Right cardiac atrium (tissue), 5 donors: ENCODE results near the gene RTN4IP1. TPM values are rescaled to one million over a fixed set of nuclear protein-coding genes. Genes with fewer than 3 reads are reported as not detected.
"Not testable (repeated sequence)": the region's sequence is repeated elsewhere in the genome, so short reads cannot be mapped to it uniquely, and the experiment has no call there.

Experiments
- ATAC-seq, 2 donors: fragments of 200-7000 bp; cut with Tn5 transposase; one replicate each; pipeline versions ENCODE4 v1.8.0 to v1.9.1; 2020; ENCODE audit warnings: moderate library complexity in 2 of 2, mild to moderate bottlenecking in 1 of 2
- DNase-seq, 3 donors: peaks; one replicate each; pipeline ENCODE4 v3.0.0-alpha.2; 2020
- H3K27ac ChIP-seq: one replicate; pipeline ENCODE4 v1.5.1; 2013; ENCODE audit warnings: mild to moderate bottlenecking, low read length, control low read depth, moderate library complexity
- H3K27me3 ChIP-seq: one replicate; pipeline ENCODE4 v1.6.1; 2013; ENCODE audit not compliant: control insufficient read depth, insufficient read depth
- H3K4me1 ChIP-seq: one replicate; pipeline ENCODE4 v1.6.1; 2013; ENCODE audit warnings: low read length; ENCODE audit not compliant: control insufficient read depth, insufficient read depth
- H3K4me3 ChIP-seq: one replicate; pipeline ENCODE4 v1.5.1; 2013; ENCODE audit warnings: low read length, control low read depth
- H3K9me3 ChIP-seq: one replicate; pipeline ENCODE4 v1.6.1; 2013; ENCODE audit warnings: low read length; ENCODE audit not compliant: control insufficient read depth
- WGBS: extraction: QIAGEN DNeasy Blood & Tissue Kit; methylation state at CpG from one replicate; pipeline ENCODE4 v1.1.7; 2013; 5-methylcytosine and 5-hydroxymethylcytosine counted together
- intact Hi-C, 4 donors: fragments of 100-400 bp; cut with DNase I; formaldehyde crosslinking; loops; one replicate each; pipeline versions ENCODE4 v1.11.0 to v1.14.0; 2022 to 2023
- polyA plus RNA-seq: library from polyadenylated mRNA; stranded (reverse); fragments of 200-250 nt; gene quantifications from one replicate; pipeline ENCODE4 v1.2.3, GENCODE V29; 2013
- total RNA-seq, 4 donors: library from RNA; stranded (reverse); fragmentation: NEBNext Ultra II Directional; extraction: Animal tissue kit (Norgen Biotek cat#: 25700); gene quantifications; one replicate each; pipeline ENCODE4 v1.2.1, GENCODE V29; 2021
- donor health status: healthy with polysubstance abuse.
- donor health status: DM: no; HTN: yes; CAD: no.
- donor health status: DM: no; HTN: no; CAD: no.
- donor health status: DM: no; HTN: yes; CAD: no; lungs with severe emphysema.
- donor health status: DM: yes; HTN: yes; CAD: no.

Gene RTN4IP1
- total and polyA plus RNA-seq, 5 donors, result 9.5 to 17.4 (median 12.0) TPM

- H3K4me1 ChIP-seq, intact Hi-C loops, H3K9me3 ChIP-seq, H3K27ac ChIP-seq, H3K4me3 ChIP-seq, H3K27me3 ChIP-seq, DNase-seq, ATAC-seq: not testable (repeated sequence)
- 94% methylated on average over 16 of the region's 16 CpGs for WGBS
These were observed 1.5 kb downstream of the RTN4IP1 start for GRCh38 chr6:106627760-106628159.

DNA sequence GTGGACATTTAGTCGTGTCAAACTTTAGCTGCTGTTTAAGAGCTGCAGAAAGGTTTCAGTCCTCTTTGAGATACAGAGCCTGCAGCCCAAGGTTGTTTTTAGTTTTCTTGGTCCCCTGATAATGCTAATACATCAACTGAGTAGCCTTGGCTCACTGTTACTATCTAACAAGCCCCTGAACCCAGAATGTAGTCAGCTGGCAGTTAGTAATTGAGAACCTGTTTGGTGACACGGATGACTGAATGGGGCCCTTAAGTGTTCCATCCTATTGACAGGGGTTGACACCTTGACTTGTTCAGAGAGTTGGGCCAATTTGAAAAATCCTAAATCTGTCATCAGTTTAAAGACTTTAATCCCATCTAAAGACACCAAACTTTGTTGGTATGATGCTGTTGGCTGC, 2.8 kb downstream of the RTN4IP1 start:
- 26% methylated on average over 2 of the region's 2 CpGs for WGBS

DNA sequence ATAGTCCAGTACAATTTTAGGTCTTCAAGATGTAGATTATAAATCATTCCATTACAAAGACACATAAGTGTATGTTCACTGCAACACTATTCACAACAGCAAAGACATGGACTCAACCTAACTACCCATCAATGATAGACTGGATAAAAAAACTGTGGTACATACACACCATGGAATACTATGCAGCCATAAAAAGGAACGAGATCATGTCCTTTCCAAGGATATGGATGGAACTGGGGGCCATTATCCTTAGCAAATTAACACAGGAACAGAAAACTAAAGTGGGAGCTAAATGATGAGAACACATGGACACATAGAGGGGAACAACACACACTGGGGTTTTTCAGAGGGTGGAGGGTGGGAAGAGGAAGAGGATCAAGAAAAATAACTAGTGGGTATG, 6.3 kb downstream of the RTN4IP1 start:
- WGBS, result 87% methylated on average over 1 of the region's 1 CpG
- H3K27ac ChIP-seq, result no peak overlapping the region
- ATAC-seq (no peak), DNase-seq (no peak)
- H3K27me3 ChIP-seq, result no peaks in the 10 kb centered on the region
- H3K4me3 ChIP-seq, result no peak overlapping the region
- no peaks in the 10 kb centered on the region for H3K4me1 ChIP-seq
- no peaks in the 10 kb centered on the region for H3K9me3 ChIP-seq
- intact Hi-C loops, result no loop called here

More for the DNA sequence above, 2.8 kb downstream of the RTN4IP1 start:
- no peak overlapping the region for H3K4me3 ChIP-seq
- DNase-seq, result no peak
- no peak for ATAC-seq
- H3K9me3 ChIP-seq, result no peaks in the 10 kb centered on the region
- no peak overlapping the region for H3K27ac ChIP-seq
- H3K27me3 ChIP-seq, result no peaks in the 10 kb centered on the region
- peaks cover 2% of the 10 kb centered on the region for H3K4me1 ChIP-seq
- intact Hi-C loops, result no loop called here

GRCh38 chr6:106622412-106622811, 6.9 kb downstream of the RTN4IP1 start:
- no peak for DNase-seq
- no peak overlapping the region for H3K27ac ChIP-seq
- H3K4me3 ChIP-seq, result no peak overlapping the region
- WGBS, result 95% methylated on average over 8 of the region's 8 CpGs
- H3K9me3 ChIP-seq, result no peaks in the 10 kb centered on the region
- no peak for ATAC-seq
- no peaks in the 10 kb centered on the region for H3K27me3 ChIP-seq
- intact Hi-C loops, result no loop called here
- H3K4me1 ChIP-seq, result no peaks in the 10 kb centered on the region

GRCh38 chr6:106620931-106621672, 8.2 kb downstream of the RTN4IP1 start:
- intact Hi-C loops, result no loop called here
- Histone ChIP-seq H3K27ac (no peak overlapping the region), H3K27me3 (no peaks in the 10 kb centered on the region), H3K9me3 (no peaks in the 10 kb centered on the region), H3K4me3 (no peak overlapping the region), H3K4me1 (no peaks in the 10 kb centered on the region)
- DNase-seq (no peak), ATAC-seq (no peak)
- WGBS, result 77% methylated on average over 3 of the region's 3 CpGs

GRCh38 chr6:106619223-106619622, 10.1 kb downstream of the RTN4IP1 start:
- no peaks in the 10 kb centered on the region for H3K27me3 ChIP-seq
- ATAC-seq (no peak), DNase-seq (no peak)
- no peaks in the 10 kb centered on the region for H3K4me1 ChIP-seq
- no peaks in the 10 kb centered on the region for H3K9me3 ChIP-seq
- WGBS, result 80% methylated on average over 1 of the region's 1 CpG
- no peak overlapping the region for H3K27ac ChIP-seq
- intact Hi-C loops, result no loop called here
- H3K4me3 ChIP-seq, result no peak overlapping the region

DNA sequence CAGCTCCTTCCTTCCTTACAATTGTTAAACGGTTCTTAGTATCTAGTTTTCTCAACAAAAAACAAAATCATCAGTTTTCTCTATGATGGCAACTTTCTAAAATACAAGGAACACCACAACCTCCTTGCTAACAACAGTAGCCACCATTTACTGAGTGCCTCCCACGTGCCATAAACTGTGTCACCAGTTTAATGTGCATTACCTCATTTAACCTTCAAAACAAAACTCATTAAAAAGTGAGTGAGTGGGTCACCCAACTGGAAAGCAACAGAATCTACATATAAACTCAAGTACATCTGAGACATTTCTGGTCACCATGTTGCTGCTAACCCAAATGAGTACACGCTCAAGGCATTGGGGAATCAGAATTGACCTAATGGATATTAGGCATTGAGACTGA, 11.0 kb downstream of the RTN4IP1 start:
- Histone ChIP-seq H3K4me3 (no peak overlapping the region), H3K27ac (no peak overlapping the region), H3K4me1 (no peaks in the 10 kb centered on the region), H3K27me3 (no peaks in the 10 kb centered on the region), H3K9me3 (no peaks in the 10 kb centered on the region)
- ATAC-seq (no peak), DNase-seq (no peak)
- 70% methylated on average over 3 of the region's 3 CpGs for WGBS
- intact Hi-C loops, result no loop called here

- Histone ChIP-seq H3K9me3 (no peaks in the 10 kb centered on the region), H3K4me1 (no peaks in the 10 kb centered on the region), H3K27me3 (no peaks in the 10 kb centered on the region), H3K27ac (no peak overlapping the region), H3K4me3 (no peak overlapping the region)
- intact Hi-C loops, result no loop called here
- ATAC-seq, result no peak
- 95% methylated on average over 1 of the region's 1 CpG for WGBS
- no peak for DNase-seq
These were observed 11.4 kb downstream of the RTN4IP1 start for GRCh38 chr6:106617857-106618256.

- intact Hi-C loops, result no loop called here
- ATAC-seq (no peak), DNase-seq (no peak)
- no peaks in the 10 kb centered on the region for H3K9me3 ChIP-seq
- H3K4me1 ChIP-seq, result no peaks in the 10 kb centered on the region
- H3K4me3 ChIP-seq, result no peak overlapping the region
- H3K27me3 ChIP-seq, result no peaks in the 10 kb centered on the region
- no peak overlapping the region for H3K27ac ChIP-seq
These were observed 12.0 kb downstream of the RTN4IP1 start for GRCh38 chr6:106617302-106617701.

DNA sequence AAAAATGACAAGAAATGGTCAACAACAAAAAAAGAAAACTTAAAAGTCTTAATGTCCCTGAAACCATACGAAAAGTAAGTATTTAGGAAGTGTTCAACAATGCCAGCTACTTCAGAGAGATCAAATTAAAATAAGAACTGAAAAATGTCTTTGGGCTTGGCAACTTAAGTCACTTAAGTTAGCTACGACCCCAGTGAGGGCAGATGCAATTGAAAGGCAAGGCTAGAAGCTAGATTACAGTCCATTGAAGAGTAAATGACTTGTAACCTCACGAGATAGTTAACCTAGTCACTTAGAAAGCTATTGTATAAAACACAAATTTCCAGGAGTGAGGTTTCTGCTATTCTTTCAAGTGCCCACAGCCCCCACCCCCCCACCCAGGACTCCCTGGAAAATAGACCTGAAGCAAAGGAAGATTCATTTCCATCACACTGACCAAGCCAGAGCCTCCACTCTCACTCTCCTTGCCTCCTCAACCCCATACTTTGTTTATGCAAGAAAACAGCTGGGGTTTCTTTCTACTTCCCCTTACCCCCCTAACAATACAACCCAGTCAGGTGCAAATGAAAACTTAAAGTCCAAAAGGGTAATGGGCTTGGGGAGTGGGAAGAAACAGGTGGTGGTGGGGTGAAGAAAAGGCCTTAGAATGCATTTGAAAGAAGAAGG, 14.6 kb downstream of the RTN4IP1 start:
- DNase-seq (no peak), ATAC-seq (no peak)
- H3K4me1 ChIP-seq, result no peaks in the 10 kb centered on the region
- intact Hi-C loops, result no loop called here
- H3K4me3 ChIP-seq, result no peak overlapping the region
- H3K27ac ChIP-seq, result no peak overlapping the region
- 75% methylated on average over 3 of the region's 3 CpGs for WGBS
- H3K9me3 ChIP-seq, result no peaks in the 10 kb centered on the region
- no peaks in the 10 kb centered on the region for H3K27me3 ChIP-seq

DNA sequence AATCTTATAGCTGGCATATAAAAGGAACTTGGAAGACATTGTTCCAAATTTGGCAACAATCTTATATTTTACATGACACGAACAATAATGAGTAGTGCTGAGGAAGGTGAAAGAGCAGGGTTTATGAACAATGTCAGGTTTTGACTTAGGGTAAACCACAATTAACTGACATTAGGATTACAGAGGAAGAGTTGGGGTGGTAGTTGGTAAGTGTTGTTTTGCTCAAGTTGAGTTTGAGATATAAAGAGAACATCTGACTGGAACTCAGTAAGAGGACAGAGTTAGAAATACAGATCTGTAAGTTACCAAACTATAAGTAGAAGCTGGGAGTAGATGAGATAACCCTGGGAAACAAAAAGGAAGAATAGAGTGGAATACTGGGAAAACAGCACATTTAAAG, 15.1 kb downstream of the RTN4IP1 start:
- intact Hi-C loops, result no loop called here
- WGBS, result 64% methylated on average over 1 of the region's 1 CpG
- ATAC-seq, result no peak

More for the DNA sequence above, 15.1 kb downstream of the RTN4IP1 start:
- no peak for DNase-seq
- H3K27me3 ChIP-seq, result no peaks in the 10 kb centered on the region
- no peak overlapping the region for H3K4me3 ChIP-seq
- H3K27ac ChIP-seq, result no peak overlapping the region
- H3K9me3 ChIP-seq, result no peaks in the 10 kb centered on the region
- no peaks in the 10 kb centered on the region for H3K4me1 ChIP-seq
